ENCODE data around the gene MRPL20. TPM values are rescaled to one million over a fixed set of nuclear protein-coding genes. Genes with fewer than 3 reads are reported as not detected.

The MRPL20 gene
- total and polyA plus RNA-seq, 9 of the 15 experiments (the other 6 are each of a cell fraction or from before 2014, with no cell fraction given), result 180 to 671 (median 229) TPM

DNA sequence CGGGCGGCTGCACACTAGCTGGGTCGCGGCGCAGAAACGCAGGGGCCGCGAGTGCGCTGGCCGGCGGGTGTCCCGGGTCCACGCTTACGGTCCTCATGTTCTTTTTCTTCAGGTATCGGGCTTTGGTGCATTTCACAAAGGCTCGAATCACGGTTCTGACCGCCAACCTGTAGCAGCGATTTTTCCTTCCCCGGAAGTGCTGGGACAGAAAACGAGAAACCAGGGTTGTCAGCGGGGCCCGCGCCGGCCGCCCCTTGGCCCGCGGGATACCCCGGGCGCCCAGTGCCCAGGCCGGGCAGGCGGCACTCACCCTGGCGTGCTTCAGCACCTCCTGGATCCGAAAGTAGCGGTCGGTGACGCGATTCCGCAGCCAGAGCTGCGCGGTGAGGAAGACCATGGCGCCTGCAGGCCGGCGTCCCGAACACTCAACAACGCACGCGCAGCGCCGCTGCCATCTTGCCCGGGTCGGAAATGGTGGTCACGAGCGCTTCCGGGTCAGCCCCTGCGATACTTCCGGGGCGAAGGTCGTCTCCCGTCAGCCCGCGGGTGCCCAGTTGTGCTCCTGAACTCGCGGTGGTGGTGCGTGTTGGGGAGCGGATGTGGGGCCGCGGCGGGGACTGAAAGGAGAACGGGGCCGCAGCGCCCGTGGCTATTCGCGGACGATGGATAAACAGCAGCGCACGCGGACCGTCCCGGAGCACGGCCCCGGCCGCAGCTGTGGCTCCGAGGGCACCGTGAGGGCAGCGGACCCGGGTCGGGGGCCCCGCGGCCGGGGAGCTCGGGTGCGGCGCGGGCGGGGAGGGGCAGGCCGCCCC lies at the start of gene MRPL20 (continued):
- 0 out of 4 replicates have a peak, but pooled peaks of 1 of the 2 experiments have one; percentile 12 for TF ChIP-seq FOXA3 (CRISPR knock-in tag; conservative IDR thresholded peaks at IDR 0.05 in 1 of 2, IDR thresholded peaks at IDR 0.05 in 1 of 2)
- TF ChIP-seq, protein P1, sequence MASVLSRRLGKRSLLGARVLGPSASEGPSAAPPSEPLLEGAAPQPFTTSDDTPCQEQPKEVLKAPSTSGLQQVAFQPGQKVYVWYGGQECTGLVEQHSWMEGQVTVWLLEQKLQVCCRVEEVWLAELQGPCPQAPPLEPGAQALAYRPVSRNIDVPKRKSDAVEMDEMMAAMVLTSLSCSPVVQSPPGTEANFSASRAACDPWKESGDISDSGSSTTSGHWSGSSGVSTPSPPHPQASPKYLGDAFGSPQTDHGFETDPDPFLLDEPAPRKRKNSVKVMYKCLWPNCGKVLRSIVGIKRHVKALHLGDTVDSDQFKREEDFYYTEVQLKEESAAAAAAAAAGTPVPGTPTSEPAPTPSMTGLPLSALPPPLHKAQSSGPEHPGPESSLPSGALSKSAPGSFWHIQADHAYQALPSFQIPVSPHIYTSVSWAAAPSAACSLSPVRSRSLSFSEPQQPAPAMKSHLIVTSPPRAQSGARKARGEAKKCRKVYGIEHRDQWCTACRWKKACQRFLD (CRISPR knock-in tag; IDR thresholded peaks at IDR 0.05), result 0 out of 2 replicates have a peak, but pooled peaks have one; percentile 71
- TF ChIP-seq RBFOX2 (IDR thresholded peaks at IDR 0.05; ENCODE audit: low read depth, low read length), result peak; percentile 100
- no peak for TF ChIP-seq ZNF785 (CRISPR knock-in tag; IDR thresholded peaks at IDR 0.05)
- TF ChIP-seq ZSCAN32 (CRISPR knock-in tag; IDR thresholded peaks at IDR 0.05), result no peak
- no peak for TF ChIP-seq KAT2B (IDR thresholded peaks at IDR 0.05; ENCODE audit: low read depth, low read length)
- TF ChIP-seq ZNF583 (CRISPR knock-in tag; IDR thresholded peaks at IDR 0.05), result peak; percentile 82
- TF ChIP-seq WHSC1 (IDR thresholded peaks at IDR 0.05; ENCODE audit: low read length), result no peak
- peak in 1 of 2 experiments; percentile 33; a peak in 1 of 3 replicates for TF ChIP-seq CBX3 (IDR thresholded peaks at IDR 0.05; ENCODE audit: borderline replicate concordance in 1 of 2, low read length in 2 of 2)
- TF ChIP-seq ZFX (CRISPR knock-in tag; IDR thresholded peaks at IDR 0.05), result peak; percentile 94
- TF ChIP-seq, protein P2, sequence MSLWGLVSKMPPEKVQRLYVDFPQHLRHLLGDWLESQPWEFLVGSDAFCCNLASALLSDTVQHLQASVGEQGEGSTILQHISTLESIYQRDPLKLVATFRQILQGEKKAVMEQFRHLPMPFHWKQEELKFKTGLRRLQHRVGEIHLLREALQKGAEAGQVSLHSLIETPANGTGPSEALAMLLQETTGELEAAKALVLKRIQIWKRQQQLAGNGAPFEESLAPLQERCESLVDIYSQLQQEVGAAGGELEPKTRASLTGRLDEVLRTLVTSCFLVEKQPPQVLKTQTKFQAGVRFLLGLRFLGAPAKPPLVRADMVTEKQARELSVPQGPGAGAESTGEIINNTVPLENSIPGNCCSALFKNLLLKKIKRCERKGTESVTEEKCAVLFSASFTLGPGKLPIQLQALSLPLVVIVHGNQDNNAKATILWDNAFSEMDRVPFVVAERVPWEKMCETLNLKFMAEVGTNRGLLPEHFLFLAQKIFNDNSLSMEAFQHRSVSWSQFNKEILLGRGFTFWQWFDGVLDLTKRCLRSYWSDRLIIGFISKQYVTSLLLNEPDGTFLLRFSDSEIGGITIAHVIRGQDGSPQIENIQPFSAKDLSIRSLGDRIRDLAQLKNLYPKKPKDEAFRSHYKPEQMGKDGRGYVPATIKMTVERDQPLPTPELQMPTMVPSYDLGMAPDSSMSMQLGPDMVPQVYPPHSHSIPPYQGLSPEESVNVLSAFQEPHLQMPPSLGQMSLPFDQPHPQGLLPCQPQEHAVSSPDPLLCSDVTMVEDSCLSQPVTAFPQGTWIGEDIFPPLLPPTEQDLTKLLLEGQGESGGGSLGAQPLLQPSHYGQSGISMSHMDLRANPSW (CRISPR knock-in tag; IDR thresholded peaks at IDR 0.05), result 0 out of 2 replicates have a peak, but pooled peaks have one; percentile 60
- TF ChIP-seq ZNF282 (CRISPR knock-in tag; IDR thresholded peaks at IDR 0.05), result peak; percentile 61; the same call in 1 of the 2 replicates
- TF ChIP-seq, protein P3, sequence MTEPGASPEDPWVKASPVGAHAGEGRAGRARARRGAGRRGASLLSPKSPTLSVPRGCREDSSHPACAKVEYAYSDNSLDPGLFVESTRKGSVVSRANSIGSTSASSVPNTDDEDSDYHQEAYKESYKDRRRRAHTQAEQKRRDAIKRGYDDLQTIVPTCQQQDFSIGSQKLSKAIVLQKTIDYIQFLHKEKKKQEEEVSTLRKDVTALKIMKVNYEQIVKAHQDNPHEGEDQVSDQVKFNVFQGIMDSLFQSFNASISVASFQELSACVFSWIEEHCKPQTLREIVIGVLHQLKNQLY (CRISPR knock-in tag; conservative IDR thresholded peaks at IDR 0.05), result no peak; a peak in 1 of 4 replicates
- TF ChIP-seq, protein P4, sequence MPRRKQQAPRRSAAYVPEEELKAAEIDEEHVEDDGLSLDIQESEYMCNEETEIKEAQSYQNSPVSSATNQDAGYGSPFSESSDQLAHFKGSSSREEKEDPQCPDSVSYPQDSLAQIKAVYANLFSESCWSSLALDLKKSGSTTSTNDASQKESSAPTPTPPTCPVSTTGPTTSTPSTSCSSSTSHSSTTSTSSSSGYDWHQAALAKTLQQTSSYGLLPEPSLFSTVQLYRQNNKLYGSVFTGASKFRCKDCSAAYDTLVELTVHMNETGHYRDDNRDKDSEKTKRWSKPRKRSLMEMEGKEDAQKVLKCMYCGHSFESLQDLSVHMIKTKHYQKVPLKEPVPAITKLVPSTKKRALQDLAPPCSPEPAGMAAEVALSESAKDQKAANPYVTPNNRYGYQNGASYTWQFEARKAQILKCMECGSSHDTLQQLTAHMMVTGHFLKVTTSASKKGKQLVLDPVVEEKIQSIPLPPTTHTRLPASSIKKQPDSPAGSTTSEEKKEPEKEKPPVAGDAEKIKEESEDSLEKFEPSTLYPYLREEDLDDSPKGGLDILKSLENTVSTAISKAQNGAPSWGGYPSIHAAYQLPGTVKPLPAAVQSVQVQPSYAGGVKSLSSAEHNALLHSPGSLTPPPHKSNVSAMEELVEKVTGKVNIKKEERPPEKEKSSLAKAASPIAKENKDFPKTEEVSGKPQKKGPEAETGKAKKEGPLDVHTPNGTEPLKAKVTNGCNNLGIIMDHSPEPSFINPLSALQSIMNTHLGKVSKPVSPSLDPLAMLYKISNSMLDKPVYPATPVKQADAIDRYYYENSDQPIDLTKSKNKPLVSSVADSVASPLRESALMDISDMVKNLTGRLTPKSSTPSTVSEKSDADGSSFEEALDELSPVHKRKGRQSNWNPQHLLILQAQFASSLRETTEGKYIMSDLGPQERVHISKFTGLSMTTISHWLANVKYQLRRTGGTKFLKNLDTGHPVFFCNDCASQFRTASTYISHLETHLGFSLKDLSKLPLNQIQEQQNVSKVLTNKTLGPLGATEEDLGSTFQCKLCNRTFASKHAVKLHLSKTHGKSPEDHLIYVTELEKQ (CRISPR knock-in tag; IDR thresholded peaks at IDR 0.05), result no peak
- TF ChIP-seq SUPT5H (IDR thresholded peaks at IDR 0.05), result peak; percentile 98
- TF ChIP-seq YY1 (IDR thresholded peaks at IDR 0.05; ENCODE audit: borderline replicate concordance in 1 of 3, control insufficient read depth in 1 of 3, extremely low read depth in 1 of 3, insufficient read depth in 3 of 3, insufficient read length in 1 of 3, insufficient replicate concordance in 2 of 3, low read depth in 1 of 3, low read length in 2 of 3), result peak; percentile 90 to 98 (median 98)
- TF ChIP-seq SP1 (CRISPR knock-in tag; IDR thresholded peaks at IDR 0.05), result peak; percentile 73
